Measurements from ENCODE around the gene DDX51.
A peak's percentile ranks its signal among the peaks of the same experiment; 100 is the strongest.

Gene DDX51

DNA sequence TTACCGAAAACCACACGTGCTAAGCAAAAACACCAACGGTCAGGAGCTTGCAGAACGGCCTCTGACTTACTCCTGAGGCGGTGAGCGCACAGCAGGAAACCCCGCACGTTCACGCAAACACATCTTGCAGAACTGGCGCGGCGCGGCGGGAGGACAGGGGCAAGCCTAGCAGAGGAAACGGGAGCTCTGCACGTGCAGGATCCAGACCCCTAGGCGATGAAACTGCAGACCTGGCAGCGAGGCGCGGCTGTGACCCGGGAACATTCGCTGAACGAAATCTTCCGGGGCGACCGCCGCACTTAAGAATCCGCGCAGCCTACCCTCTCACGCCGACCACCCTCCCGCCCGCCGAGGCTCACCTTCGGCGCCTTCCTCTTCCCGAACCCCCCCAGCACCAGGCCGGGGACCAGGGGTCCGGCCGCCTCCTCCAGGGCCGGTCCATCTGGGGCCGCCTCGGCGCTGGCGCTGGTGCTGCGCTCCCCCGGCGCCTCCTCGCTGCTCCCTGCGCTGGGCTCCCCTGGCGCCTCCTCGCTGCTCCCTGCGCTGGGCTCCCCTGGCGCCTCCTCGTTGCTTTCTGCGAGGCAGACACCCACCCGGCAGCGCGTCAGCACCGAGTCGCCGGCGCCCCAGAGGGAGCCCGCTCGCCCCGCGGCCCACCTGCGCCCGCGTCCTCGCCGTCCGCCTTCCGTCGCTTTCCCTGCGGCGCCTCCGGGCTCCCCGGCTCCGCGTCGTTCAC is 615 bp downstream of the DDX51 start:
- Histone ChIP-seq H3K4ac (ENCODE audit: low read depth, low read length) (peak overlapping the region; percentile 38), H3K4me1 (ENCODE audit: control insufficient read depth in 1 of 2, insufficient read depth in 2 of 2, low read length in 2 of 2) (peaks cover 10 to 16% of the 10 kb centered on the region in 2 experiments), H3K9ac (ENCODE audit: low read length) (peak overlapping the region; percentile 79), H3K27ac (ENCODE audit: low read depth, low read length) (no peak overlapping the region), H3K79me2 (ENCODE audit: control insufficient read depth, insufficient read depth, low read length, poor library complexity) (peaks cover 6% of the 10 kb centered on the region), H3K14ac (ENCODE audit: low read length) (peak overlapping the region; percentile 43), H2BK12ac (ENCODE audit: low read length) (no peak overlapping the region), H2AFZ (ENCODE audit: insufficient read depth, low read length, poor library complexity) (peak overlapping the region; percentile 82), H4K12ac (ENCODE audit: low read depth, low read length) (peak overlapping the region; percentile 52), H4K8ac (ENCODE audit: low read depth, low read length) (peak overlapping the region; percentile 74), H3K27me3 (ENCODE audit: insufficient read depth, low read length) (no peaks in the 10 kb centered on the region), H3K79me1 (ENCODE audit: low read length) (peaks cover 2% of the 10 kb centered on the region), H3K18ac (ENCODE audit: low read length) (peak overlapping the region; percentile 56), H2AK5ac (ENCODE audit: low read length) (peak overlapping the region; percentile 44), H3K4me3 (ENCODE audit: low read depth, low read length) (peak overlapping the region; percentile 97), H2BK5ac (ENCODE audit: low read depth, low read length, poor library complexity) (no peak overlapping the region), H3K9me3 (ENCODE audit: insufficient read depth, low read depth, low read length) (peaks cover 2% of the 10 kb centered on the region), H3K4me2 (ENCODE audit: low read length) (peak overlapping the region; percentile 72), H3K36me3 (ENCODE audit: control insufficient read depth in 1 of 2, insufficient read depth in 2 of 2, low read length in 2 of 2) (peaks cover 58 to 64% of the 10 kb centered on the region in 2 experiments), H2BK120ac (ENCODE audit: insufficient read depth, low read length, poor library complexity) (no peak overlapping the region), H4K91ac (ENCODE audit: low read depth, low read length) (peak overlapping the region; percentile 37), H3K23ac (ENCODE audit: low read length) (no peak overlapping the region)
- no CpG with 5 or more reads among the region's 82 CpGs for WGBS (ENCODE audit: extremely low coverage, insufficient coverage, insufficient read length)
- DNase-seq: no peak

DNA sequence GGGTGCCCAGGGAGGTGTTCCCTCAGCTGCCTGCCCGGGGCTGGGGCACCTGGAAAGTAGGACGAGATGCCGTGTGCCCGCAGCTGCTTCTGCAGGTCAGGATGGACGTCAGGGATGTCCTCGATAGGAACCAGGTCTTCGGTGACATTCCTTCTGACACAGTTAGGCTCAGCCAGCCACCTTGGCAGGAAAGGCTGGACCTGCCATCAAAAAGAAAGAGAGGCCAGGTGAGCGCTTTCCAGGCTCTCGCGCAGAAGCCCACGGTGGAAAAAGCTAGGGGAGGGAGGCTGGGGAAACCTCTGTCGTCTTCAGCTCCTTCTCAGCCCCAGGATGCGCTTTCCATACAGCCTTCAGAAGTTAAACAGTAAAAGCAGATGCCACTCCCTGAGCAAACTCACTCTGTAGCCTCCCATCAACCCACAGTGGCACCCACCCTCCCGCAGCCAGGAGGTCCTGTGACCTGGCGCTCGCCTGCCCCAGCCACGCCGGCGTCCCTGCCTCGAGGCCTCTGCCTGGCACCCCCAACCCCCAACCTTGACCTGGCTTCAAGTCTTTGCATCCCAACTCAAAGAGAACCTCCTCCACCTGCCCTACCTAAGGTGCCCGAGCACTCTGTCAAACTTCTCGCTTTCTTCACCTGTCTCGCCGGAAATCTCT is 1.3 kb downstream of the DDX51 start:
- Histone ChIP-seq H3K36me3 (ENCODE audit: control insufficient read depth in 1 of 2, insufficient read depth in 2 of 2, low read length in 2 of 2) (peaks cover 53 to 57% of the 10 kb centered on the region in 2 experiments), H3K79me2 (ENCODE audit: control insufficient read depth, insufficient read depth, low read length, poor library complexity) (peaks cover 6% of the 10 kb centered on the region), H3K9me3 (ENCODE audit: insufficient read depth, low read depth, low read length) (peaks cover 2% of the 10 kb centered on the region), H3K79me1 (ENCODE audit: low read length) (peaks cover 2% of the 10 kb centered on the region), H2BK120ac (ENCODE audit: insufficient read depth, low read length, poor library complexity) (no peak overlapping the region), H3K4me3 (ENCODE audit: low read depth, low read length) (peak overlapping the region; percentile 97), H4K8ac (ENCODE audit: low read depth, low read length) (peak overlapping the region; percentile 74), H3K4ac (ENCODE audit: low read depth, low read length) (no peak overlapping the region), H2AFZ (ENCODE audit: insufficient read depth, low read length, poor library complexity) (peak overlapping the region; percentile 33), H2BK5ac (ENCODE audit: low read depth, low read length, poor library complexity) (no peak overlapping the region), H3K4me1 (ENCODE audit: control insufficient read depth in 1 of 2, insufficient read depth in 2 of 2, low read length in 2 of 2) (peaks cover 10 to 16% of the 10 kb centered on the region in 2 experiments), H2BK12ac (ENCODE audit: low read length) (no peak overlapping the region), H3K14ac (ENCODE audit: low read length) (no peak overlapping the region), H2AK5ac (ENCODE audit: low read length) (no peak overlapping the region), H3K18ac (ENCODE audit: low read length) (no peak overlapping the region), H3K9ac (ENCODE audit: low read length) (peak overlapping the region; percentile 66), H3K27me3 (ENCODE audit: insufficient read depth, low read length) (no peaks in the 10 kb centered on the region), H3K23ac (ENCODE audit: low read length) (no peak overlapping the region), H3K4me2 (ENCODE audit: low read length) (peak overlapping the region; percentile 72), H3K27ac (ENCODE audit: low read depth, low read length) (no peak overlapping the region), H4K91ac (ENCODE audit: low read depth, low read length) (no peak overlapping the region), H4K12ac (ENCODE audit: low read depth, low read length) (no peak overlapping the region)
- DNase-seq: no peak
- WGBS (ENCODE audit: extremely low coverage, insufficient coverage, insufficient read length): no CpG with 5 or more reads among the region's 24 CpGs

- no CpG with 5 or more reads among the region's 22 CpGs for WGBS (ENCODE audit: extremely low coverage, insufficient coverage, insufficient read length)
- Histone ChIP-seq H3K4me3 (ENCODE audit: low read depth, low read length) (no peak overlapping the region), H3K27ac (ENCODE audit: low read depth, low read length) (no peak overlapping the region), H3K27me3 (ENCODE audit: insufficient read depth, low read length) (no peaks in the 10 kb centered on the region), H3K14ac (ENCODE audit: low read length) (no peak overlapping the region), H3K18ac (ENCODE audit: low read length) (no peak overlapping the region), H3K79me2 (ENCODE audit: control insufficient read depth, insufficient read depth, low read length, poor library complexity) (peaks cover 6% of the 10 kb centered on the region), H2AK5ac (ENCODE audit: low read length) (no peak overlapping the region), H2BK5ac (ENCODE audit: low read depth, low read length, poor library complexity) (no peak overlapping the region), H3K79me1 (ENCODE audit: low read length) (peaks cover 2% of the 10 kb centered on the region), H4K91ac (ENCODE audit: low read depth, low read length) (no peak overlapping the region), H2BK120ac (ENCODE audit: insufficient read depth, low read length, poor library complexity) (no peak overlapping the region), H3K4me2 (ENCODE audit: low read length) (no peak overlapping the region), H3K9me3 (ENCODE audit: insufficient read depth, low read depth, low read length) (peaks cover 2% of the 10 kb centered on the region), H2BK12ac (ENCODE audit: low read length) (no peak overlapping the region), H4K12ac (ENCODE audit: low read depth, low read length) (no peak overlapping the region), H3K23ac (ENCODE audit: low read length) (no peak overlapping the region), H3K4ac (ENCODE audit: low read depth, low read length) (no peak overlapping the region), H3K9ac (ENCODE audit: low read length) (no peak overlapping the region), H3K4me1 (ENCODE audit: control insufficient read depth in 1 of 2, insufficient read depth in 2 of 2, low read length in 2 of 2) (peaks cover 10 to 16% of the 10 kb centered on the region in 2 experiments), H3K36me3 (ENCODE audit: control insufficient read depth in 1 of 2, insufficient read depth in 2 of 2, low read length in 2 of 2) (peaks cover 49 to 55% of the 10 kb centered on the region in 2 experiments), H2AFZ (ENCODE audit: insufficient read depth, low read length, poor library complexity) (no peak overlapping the region), H4K8ac (ENCODE audit: low read depth, low read length) (no peak overlapping the region)
- no peak for DNase-seq
These were observed 2.0 kb downstream of the DDX51 start for GRCh38 chr12:132141976-132142678.

- no peak overlapping the region for H2BK5ac ChIP-seq (ENCODE audit: low read depth, low read length, poor library complexity)
- H2BK120ac ChIP-seq (ENCODE audit: insufficient read depth, low read length, poor library complexity): no peak overlapping the region
- H3K4me3 ChIP-seq (ENCODE audit: low read depth, low read length): no peak overlapping the region
- no peak overlapping the region for H3K23ac ChIP-seq (ENCODE audit: low read length)
- no peak overlapping the region for H2AK5ac ChIP-seq (ENCODE audit: low read length)
- no peak overlapping the region for H3K27ac ChIP-seq (ENCODE audit: low read depth, low read length)
- no peak overlapping the region for H2BK12ac ChIP-seq (ENCODE audit: low read length)
- H3K18ac ChIP-seq (ENCODE audit: low read length): no peak overlapping the region
- peaks cover 43 to 45% of the 10 kb centered on the region in 2 experiments for H3K36me3 ChIP-seq (ENCODE audit: control insufficient read depth in 1 of 2, insufficient read depth in 2 of 2, low read length in 2 of 2)
- H3K4me1 ChIP-seq (ENCODE audit: control insufficient read depth in 1 of 2, insufficient read depth in 2 of 2, low read length in 2 of 2): peaks cover 10 to 16% of the 10 kb centered on the region in 2 experiments
- WGBS (ENCODE audit: extremely low coverage, insufficient coverage, insufficient read length): no CpG with 5 or more reads among the region's 38 CpGs
- peaks cover 2% of the 10 kb centered on the region for H3K79me1 ChIP-seq (ENCODE audit: low read length)
- H3K14ac ChIP-seq (ENCODE audit: low read length): no peak overlapping the region
- H4K91ac ChIP-seq (ENCODE audit: low read depth, low read length): no peak overlapping the region
- H3K27me3 ChIP-seq (ENCODE audit: insufficient read depth, low read length): no peaks in the 10 kb centered on the region
- H3K4me2 ChIP-seq (ENCODE audit: low read length): no peak overlapping the region
- peaks cover 6% of the 10 kb centered on the region for H3K79me2 ChIP-seq (ENCODE audit: control insufficient read depth, insufficient read depth, low read length, poor library complexity)
- H3K4ac ChIP-seq (ENCODE audit: low read depth, low read length): no peak overlapping the region
- DNase-seq: no peak
- H4K12ac ChIP-seq (ENCODE audit: low read depth, low read length): no peak overlapping the region
- no peak overlapping the region for H3K9ac ChIP-seq (ENCODE audit: low read length)
- no peak overlapping the region for H4K8ac ChIP-seq (ENCODE audit: low read depth, low read length)
- H2AFZ ChIP-seq (ENCODE audit: insufficient read depth, low read length, poor library complexity): no peak overlapping the region
- peaks cover 2% of the 10 kb centered on the region for H3K9me3 ChIP-seq (ENCODE audit: insufficient read depth, low read depth, low read length)
These were observed 2.9 kb downstream of the DDX51 start for GRCh38 chr12:132140918-132141841.
